ENCODE results near the gene ABCG5. TPM values are rescaled to one million over a fixed set of nuclear protein-coding genes. Genes with fewer than 3 reads are reported as not detected.

Gene ABCG5
- polyA plus RNA-seq (2013): not detected in 2 replicates

DNA sequence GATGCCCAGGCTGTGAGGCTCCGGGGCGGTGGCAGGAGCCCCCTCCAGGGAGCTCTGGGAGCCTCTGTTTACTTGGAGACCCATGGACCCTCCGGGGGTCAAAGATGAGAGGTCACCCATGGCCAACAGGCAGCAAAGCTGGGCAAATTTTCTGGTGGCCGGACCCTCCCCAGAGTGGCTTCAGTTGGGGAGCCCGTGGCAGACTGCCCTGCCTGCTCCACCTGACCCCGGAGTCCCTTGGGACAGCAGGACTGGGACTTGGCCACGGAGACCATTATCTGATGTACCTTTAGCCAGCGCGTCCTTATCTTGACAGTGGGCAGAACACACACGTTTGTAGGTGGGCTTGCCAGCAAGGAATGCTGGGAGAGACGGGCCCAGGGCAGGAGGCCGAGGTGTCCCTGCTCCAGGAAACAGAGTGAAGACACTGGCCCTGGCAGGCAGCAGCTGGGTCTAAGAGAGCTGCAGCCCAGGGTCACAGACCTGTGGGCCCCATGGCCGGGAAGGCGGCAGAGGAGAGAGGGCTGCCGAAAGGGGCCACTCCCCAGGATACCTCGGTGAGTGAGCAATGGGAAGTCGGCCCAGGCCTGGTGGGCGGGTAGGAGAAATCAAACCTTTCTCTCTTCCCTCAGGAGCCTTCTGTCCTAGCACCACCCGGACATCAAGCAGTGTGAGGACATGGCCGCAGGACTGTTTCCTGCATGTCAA lies at the start of gene ABCG5, which contains the start of gene ABCG8:
TSS of gene ABCG5 (minus strand) at position 280 of the 708 bp plus-strand sequence. CDS start at position 120, 160 bp downstream.
TSS of gene ABCG8 (plus strand) at position 412 of the 708 bp plus-strand sequence. CDS start at position 495, 83 bp downstream.
- Histone ChIP-seq H3K9ac (ENCODE audit: low read length) (no peak within 1 kb of the TSS), H3K4ac (ENCODE audit: low read depth, low read length) (no peak within 1 kb of the TSS), H2AK5ac (ENCODE audit: low read length) (no peak within 1 kb of the TSS), H3K23ac (ENCODE audit: low read length) (no peak within 1 kb of the TSS), H3K18ac (ENCODE audit: low read length) (no peak within 1 kb of the TSS), H4K8ac (ENCODE audit: low read depth, low read length) (no peak within 1 kb of the TSS), H3K79me1 (ENCODE audit: low read length) (no peaks in the 10 kb centered on the region), H3K4me1 (ENCODE audit: control insufficient read depth in 1 of 2, insufficient read depth in 2 of 2, low read length in 2 of 2) (no peaks in the 10 kb centered on the region), H3K4me2 (ENCODE audit: low read length) (no peak within 1 kb of the TSS), H2BK5ac (ENCODE audit: low read depth, low read length, poor library complexity) (no peak within 1 kb of the TSS), H3K4me3 (ENCODE audit: low read depth, low read length) (no peak within 1 kb of the TSS), H3K79me2 (ENCODE audit: control insufficient read depth, insufficient read depth, low read length, poor library complexity) (no peaks in the 10 kb centered on the region), H2BK12ac (ENCODE audit: low read length) (no peak within 1 kb of the TSS), H2BK120ac (ENCODE audit: insufficient read depth, low read length, poor library complexity) (no peak within 1 kb of the TSS), H2AFZ (ENCODE audit: insufficient read depth, low read length, poor library complexity) (no peak within 1 kb of the TSS), H3K27ac (ENCODE audit: low read depth, low read length) (no peak within 1 kb of the TSS), H4K91ac (ENCODE audit: low read depth, low read length) (no peak within 1 kb of the TSS), H3K27me3 (ENCODE audit: insufficient read depth, low read length) (no peaks in the 10 kb centered on the region), H3K14ac (ENCODE audit: low read length) (no peak within 1 kb of the TSS), H4K12ac (ENCODE audit: low read depth, low read length) (no peak within 1 kb of the TSS), H3K36me3 (ENCODE audit: control insufficient read depth in 1 of 2, insufficient read depth in 2 of 2, low read length in 2 of 2) (no peaks in the 10 kb centered on the region), H3K9me3 (ENCODE audit: insufficient read depth, low read depth, low read length) (peaks cover 1% of the 10 kb centered on the region)
- DNase-seq: no peak
- WGBS (ENCODE audit: extremely low coverage, insufficient coverage, insufficient read length): no CpG with 5 or more reads among the region's 20 CpGs

GRCh38 chr2:43887176-43887575 lies 48.5 kb upstream of the ABCG5 start:
- H3K27me3 ChIP-seq (ENCODE audit: insufficient read depth, low read length): no peaks in the 10 kb centered on the region
- no peak overlapping the region for H3K14ac ChIP-seq (ENCODE audit: low read length)
- H2BK5ac ChIP-seq (ENCODE audit: low read depth, low read length, poor library complexity): no peak overlapping the region
- WGBS (ENCODE audit: extremely low coverage, insufficient coverage, insufficient read length): no CpG with 5 or more reads among the region's 7 CpGs
- H3K79me1 ChIP-seq (ENCODE audit: low read length): no peaks in the 10 kb centered on the region
- no peak overlapping the region for H2BK120ac ChIP-seq (ENCODE audit: insufficient read depth, low read length, poor library complexity)
- H3K9ac ChIP-seq (ENCODE audit: low read length): no peak overlapping the region
- H3K4me2 ChIP-seq (ENCODE audit: low read length): no peak overlapping the region
- no peaks in the 10 kb centered on the region for H3K4me1 ChIP-seq (ENCODE audit: control insufficient read depth in 1 of 2, insufficient read depth in 2 of 2, low read length in 2 of 2)
- no peak overlapping the region for H3K18ac ChIP-seq (ENCODE audit: low read length)
- H4K91ac ChIP-seq (ENCODE audit: low read depth, low read length): no peak overlapping the region
- no peak overlapping the region for H4K12ac ChIP-seq (ENCODE audit: low read depth, low read length)
- H3K27ac ChIP-seq (ENCODE audit: low read depth, low read length): no peak overlapping the region
- H3K4me3 ChIP-seq (ENCODE audit: low read depth, low read length): no peak overlapping the region
- no peaks in the 10 kb centered on the region for H3K79me2 ChIP-seq (ENCODE audit: control insufficient read depth, insufficient read depth, low read length, poor library complexity)
- H3K36me3 ChIP-seq (ENCODE audit: control insufficient read depth in 1 of 2, insufficient read depth in 2 of 2, low read length in 2 of 2): peaks cover 13 to 34% of the 10 kb centered on the region in 2 experiments
- H3K23ac ChIP-seq (ENCODE audit: low read length): no peak overlapping the region
- no peak overlapping the region for H2BK12ac ChIP-seq (ENCODE audit: low read length)
- no peak overlapping the region for H2AK5ac ChIP-seq (ENCODE audit: low read length)
- H4K8ac ChIP-seq (ENCODE audit: low read depth, low read length): no peak overlapping the region
- H3K9me3 ChIP-seq (ENCODE audit: insufficient read depth, low read depth, low read length): peaks cover 1% of the 10 kb centered on the region
- no peak overlapping the region for H3K4ac ChIP-seq (ENCODE audit: low read depth, low read length)
- no peak for DNase-seq
- H2AFZ ChIP-seq (ENCODE audit: insufficient read depth, low read length, poor library complexity): no peak overlapping the region

DNA sequence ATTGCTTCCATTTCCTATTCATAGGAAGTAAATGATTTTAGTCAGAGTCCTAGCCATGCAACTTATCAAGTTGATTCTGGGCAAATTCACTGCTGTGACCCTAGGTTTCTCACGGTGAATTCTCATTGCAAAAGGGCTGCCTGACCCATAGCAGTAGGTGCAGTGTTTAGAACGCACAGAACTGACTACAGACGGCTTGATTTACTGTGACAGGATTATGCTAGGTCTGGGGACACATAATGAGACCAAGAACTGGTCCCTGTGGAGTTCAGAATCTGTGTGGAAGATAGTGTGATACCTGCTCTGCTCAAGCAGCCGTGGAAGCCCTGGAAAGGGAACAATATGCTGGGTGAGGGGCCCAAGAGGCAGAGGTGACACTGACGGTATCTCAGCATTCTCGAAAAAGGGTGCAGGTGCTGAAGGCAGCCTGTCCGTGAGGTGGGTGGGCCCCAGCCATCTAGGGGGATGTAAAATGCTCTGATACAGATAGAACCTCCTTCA lies 46.5 kb upstream of the ABCG5 start:
- H2BK120ac ChIP-seq (ENCODE audit: insufficient read depth, low read length, poor library complexity): no peak overlapping the region
- no peak overlapping the region for H2AFZ ChIP-seq (ENCODE audit: insufficient read depth, low read length, poor library complexity)
- no CpG with 5 or more reads among the region's 7 CpGs for WGBS (ENCODE audit: extremely low coverage, insufficient coverage, insufficient read length)
- no peaks in the 10 kb centered on the region for H3K4me1 ChIP-seq (ENCODE audit: control insufficient read depth in 1 of 2, insufficient read depth in 2 of 2, low read length in 2 of 2)
- no peak overlapping the region for H3K14ac ChIP-seq (ENCODE audit: low read length)
- H2BK5ac ChIP-seq (ENCODE audit: low read depth, low read length, poor library complexity): no peak overlapping the region
- H4K91ac ChIP-seq (ENCODE audit: low read depth, low read length): no peak overlapping the region
- H4K8ac ChIP-seq (ENCODE audit: low read depth, low read length): no peak overlapping the region
- no peak overlapping the region for H2AK5ac ChIP-seq (ENCODE audit: low read length)
- H3K36me3 ChIP-seq (ENCODE audit: control insufficient read depth in 1 of 2, insufficient read depth in 2 of 2, low read length in 2 of 2): peaks cover 12 to 24% of the 10 kb centered on the region in 2 experiments
- no peak overlapping the region for H3K4me2 ChIP-seq (ENCODE audit: low read length)
- no peaks in the 10 kb centered on the region for H3K27me3 ChIP-seq (ENCODE audit: insufficient read depth, low read length)
- no peak overlapping the region for H3K23ac ChIP-seq (ENCODE audit: low read length)
- no peak for DNase-seq
- H3K9ac ChIP-seq (ENCODE audit: low read length): peak overlapping the region; percentile 77
- H4K12ac ChIP-seq (ENCODE audit: low read depth, low read length): no peak overlapping the region
- peaks cover 1% of the 10 kb centered on the region for H3K9me3 ChIP-seq (ENCODE audit: insufficient read depth, low read depth, low read length)
- no peak overlapping the region for H3K27ac ChIP-seq (ENCODE audit: low read depth, low read length)
- no peak overlapping the region for H3K4ac ChIP-seq (ENCODE audit: low read depth, low read length)
- H2BK12ac ChIP-seq (ENCODE audit: low read length): no peak overlapping the region
- no peaks in the 10 kb centered on the region for H3K79me2 ChIP-seq (ENCODE audit: control insufficient read depth, insufficient read depth, low read length, poor library complexity)
- no peaks in the 10 kb centered on the region for H3K79me1 ChIP-seq (ENCODE audit: low read length)
- H3K18ac ChIP-seq (ENCODE audit: low read length): no peak overlapping the region
- no peak overlapping the region for H3K4me3 ChIP-seq (ENCODE audit: low read depth, low read length)

DNA sequence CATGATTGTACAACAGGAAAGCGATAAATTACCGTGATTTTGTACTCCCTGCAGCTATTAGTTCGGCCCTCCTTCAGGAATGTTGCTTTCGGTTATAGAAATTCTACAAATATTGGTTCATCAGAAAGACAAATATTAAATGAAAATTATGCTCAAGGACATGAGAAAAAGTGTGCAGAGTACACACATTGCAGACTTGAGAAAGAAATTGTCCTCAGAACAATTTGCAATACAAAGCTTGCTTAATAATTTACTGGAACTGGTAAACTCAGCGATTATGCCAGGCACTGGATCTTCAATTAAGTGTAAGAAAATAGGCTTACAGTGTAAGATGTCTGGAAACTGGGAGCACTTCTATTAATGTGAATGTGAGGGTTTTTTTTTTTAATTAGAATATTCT lies 46.0 kb upstream of the ABCG5 start:
- H3K36me3 ChIP-seq (ENCODE audit: control insufficient read depth in 1 of 2, insufficient read depth in 2 of 2, low read length in 2 of 2): peaks cover 12 to 24% of the 10 kb centered on the region in 2 experiments
- H3K27ac ChIP-seq (ENCODE audit: low read depth, low read length): no peak overlapping the region
- no peaks in the 10 kb centered on the region for H3K4me1 ChIP-seq (ENCODE audit: control insufficient read depth in 1 of 2, insufficient read depth in 2 of 2, low read length in 2 of 2)
- H3K14ac ChIP-seq (ENCODE audit: low read length): no peak overlapping the region
- no peak overlapping the region for H4K12ac ChIP-seq (ENCODE audit: low read depth, low read length)
- H3K9ac ChIP-seq (ENCODE audit: low read length): no peak overlapping the region
- no peak overlapping the region for H2BK5ac ChIP-seq (ENCODE audit: low read depth, low read length, poor library complexity)
- no peak overlapping the region for H2BK12ac ChIP-seq (ENCODE audit: low read length)
- no peak overlapping the region for H3K4me3 ChIP-seq (ENCODE audit: low read depth, low read length)
- no peak overlapping the region for H2AFZ ChIP-seq (ENCODE audit: insufficient read depth, low read length, poor library complexity)
- H4K91ac ChIP-seq (ENCODE audit: low read depth, low read length): no peak overlapping the region
- no peak overlapping the region for H3K4ac ChIP-seq (ENCODE audit: low read depth, low read length)
- no peak overlapping the region for H3K23ac ChIP-seq (ENCODE audit: low read length)
- H3K4me2 ChIP-seq (ENCODE audit: low read length): no peak overlapping the region
- WGBS (ENCODE audit: extremely low coverage, insufficient coverage, insufficient read length): no CpG with 5 or more reads among the region's 5 CpGs
- DNase-seq: no peak
- no peak overlapping the region for H2BK120ac ChIP-seq (ENCODE audit: insufficient read depth, low read length, poor library complexity)
- H3K79me1 ChIP-seq (ENCODE audit: low read length): no peaks in the 10 kb centered on the region
- H3K79me2 ChIP-seq (ENCODE audit: control insufficient read depth, insufficient read depth, low read length, poor library complexity): no peaks in the 10 kb centered on the region
- H4K8ac ChIP-seq (ENCODE audit: low read depth, low read length): no peak overlapping the region
- H3K9me3 ChIP-seq (ENCODE audit: insufficient read depth, low read depth, low read length): peaks cover 1% of the 10 kb centered on the region
- no peaks in the 10 kb centered on the region for H3K27me3 ChIP-seq (ENCODE audit: insufficient read depth, low read length)
- no peak overlapping the region for H2AK5ac ChIP-seq (ENCODE audit: low read length)
- no peak overlapping the region for H3K18ac ChIP-seq (ENCODE audit: low read length)
